Measurements from ENCODE around the gene GPR83. TPM values are rescaled to one million over a fixed set of nuclear protein-coding genes. Genes with fewer than 3 reads are reported as not detected.

The GPR83 gene
- not detected in 2 replicates for total RNA-seq
- polyA plus RNA-seq, result 0.03 and 0.05 TPM in 2 replicates
- polyA plus RNA-seq (2012), result not detected in 2 replicates
- not detected in 2 replicates for polyA minus RNA-seq (ENCODE audit: low replicate concordance)

DNA sequence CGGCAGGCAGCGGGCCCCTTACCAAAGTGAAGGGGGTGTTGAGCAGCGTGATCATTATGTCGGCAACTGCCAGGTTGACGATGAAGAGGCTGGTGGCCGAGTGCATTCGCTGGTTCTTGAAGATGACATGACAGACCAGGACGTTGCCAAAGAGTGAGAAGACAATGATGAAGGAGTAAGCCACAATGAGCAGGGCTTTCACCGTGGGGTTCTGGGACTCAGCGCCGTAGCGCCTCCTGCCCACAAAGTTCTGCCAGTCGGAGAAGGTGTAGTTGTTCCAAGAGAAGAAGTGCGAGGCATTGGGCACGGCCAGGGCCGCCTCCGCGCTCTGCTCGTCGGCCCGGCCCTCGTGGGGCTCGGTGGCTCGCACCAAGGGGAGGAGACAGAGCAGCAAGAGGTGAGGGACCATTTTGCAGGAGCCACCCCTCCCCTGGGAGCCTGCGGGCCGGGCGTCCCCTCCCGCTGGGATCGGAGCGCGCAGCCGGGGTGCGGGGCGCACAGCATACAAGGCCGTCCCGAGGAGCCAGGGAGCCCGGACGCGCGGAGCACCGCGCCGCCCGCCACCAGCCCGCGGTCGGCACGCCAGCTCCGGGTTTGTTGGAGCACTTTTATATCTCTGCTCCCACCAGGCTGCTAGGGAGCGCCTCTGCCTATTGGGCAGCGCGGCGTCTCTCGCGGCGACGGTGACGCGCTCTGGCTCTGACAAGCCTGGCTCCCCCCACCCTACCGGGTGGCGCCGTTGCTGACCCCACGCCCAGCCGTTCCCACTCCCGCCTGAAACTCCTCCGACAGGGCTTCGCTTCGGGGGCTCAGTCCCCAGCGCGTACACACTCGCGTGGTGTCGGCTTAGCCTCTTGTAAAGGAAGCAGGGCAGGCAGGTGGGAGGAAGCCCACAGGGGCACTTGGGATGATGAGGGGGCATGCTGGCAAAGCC is at the start of gene GPR83:
TSS of gene GPR83 (minus strand) at position 581 of the 934 bp plus-strand sequence. CDS start at position 409, 172 bp downstream.
- H3K9ac ChIP-seq (ENCODE audit: insufficient read depth, low read length), result no peak within 1 kb of the TSS
- no peaks in the 10 kb centered on the region for H3K9me3 ChIP-seq (ENCODE audit: control insufficient read depth, insufficient read depth, low read depth, low read length)
- H3K79me2 ChIP-seq (ENCODE audit: control insufficient read depth, insufficient read depth, low read length), result no peaks in the 10 kb centered on the region
- peak within 1 kb of the TSS; percentile 25 to 52 (median 43) for H3K4me3 ChIP-seq (replicated peaks in 1 of 4; ENCODE audit: control extremely low read depth in 1 of 4, insufficient read depth in 1 of 4, low read depth in 3 of 4, low read length in 4 of 4)
- H3K27me3 ChIP-seq (ENCODE audit: control insufficient read depth, insufficient read depth, low read length), result peaks cover 32% of the 10 kb centered on the region
- TF ChIP-seq CTCF (conservative IDR thresholded peaks at IDR 0.05 in 1 of 2, IDR thresholded peaks at IDR 0.05 in 1 of 2; ENCODE audit: low read depth in 1 of 2, low read length in 2 of 2), result no peak
- TF ChIP-seq EZH2 (IDR thresholded peaks at IDR 0.05; ENCODE audit: low read length, missing control alignments), result no peak
- no peaks in the 10 kb centered on the region for H3K36me3 ChIP-seq (ENCODE audit: control insufficient read depth, insufficient read depth, low read length)
- peak in 1 of 2 donors; percentile 43 for DNase-seq (ENCODE audit: low read depth in 2 of 2)
- H3K4me1 ChIP-seq (ENCODE audit: control insufficient read depth, extremely low read depth, insufficient read depth, low read length), result no peaks in the 10 kb centered on the region
- no peak within 1 kb of the TSS for H3K27ac ChIP-seq (ENCODE audit: insufficient read depth, low read length)
- H2AFZ ChIP-seq (ENCODE audit: low read length), result peak within 1 kb of the TSS; percentile 33
- no peaks in the 10 kb centered on the region for H4K20me1 ChIP-seq (ENCODE audit: control insufficient read depth, extremely low read depth, insufficient read depth, low read length)
- H3K4me2 ChIP-seq (ENCODE audit: extremely low read depth, insufficient read depth, low read length), result peak within 1 kb of the TSS; percentile 76

DNA sequence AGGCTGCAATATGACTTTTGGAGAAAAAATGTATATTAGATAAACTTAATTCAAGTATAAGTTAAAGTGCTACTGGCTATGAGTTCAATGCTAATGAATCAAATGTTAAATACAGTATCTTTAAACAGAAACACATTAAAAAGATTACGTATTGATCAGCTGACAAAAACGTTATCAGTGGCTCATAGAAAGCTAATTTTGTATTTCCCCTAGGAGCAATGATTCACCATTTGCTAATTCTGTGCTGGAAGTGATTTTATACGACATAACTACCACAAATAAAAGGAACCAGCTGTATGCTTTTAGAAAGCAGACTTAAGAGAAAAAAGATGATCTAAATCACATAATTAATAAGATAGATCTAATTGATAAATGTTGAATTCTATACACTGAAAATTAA is 48.8 kb upstream of the GPR83 start:
- H3K27ac ChIP-seq (ENCODE audit: insufficient read depth, low read length), result peak overlapping the region; percentile 44
- no peak overlapping the region for H3K4me3 ChIP-seq (replicated peaks in 1 of 4; ENCODE audit: control extremely low read depth in 1 of 4, insufficient read depth in 1 of 4, low read depth in 3 of 4, low read length in 4 of 4)

More for the DNA sequence above, 48.8 kb upstream of the GPR83 start:
- Histone ChIP-seq H3K9me3 (ENCODE audit: control insufficient read depth, insufficient read depth, low read depth, low read length) (no peaks in the 10 kb centered on the region), H3K36me3 (ENCODE audit: control insufficient read depth, insufficient read depth, low read length) (no peaks in the 10 kb centered on the region), H4K20me1 (ENCODE audit: control insufficient read depth, extremely low read depth, insufficient read depth, low read length) (no peaks in the 10 kb centered on the region), H3K4me1 (ENCODE audit: control insufficient read depth, extremely low read depth, insufficient read depth, low read length) (peaks cover 9% of the 10 kb centered on the region), H2AFZ (ENCODE audit: low read length) (no peak overlapping the region), H3K79me2 (ENCODE audit: control insufficient read depth, insufficient read depth, low read length) (no peaks in the 10 kb centered on the region), H3K9ac (ENCODE audit: insufficient read depth, low read length) (no peak overlapping the region), H3K4me2 (ENCODE audit: extremely low read depth, insufficient read depth, low read length) (peak overlapping the region; percentile 40), H3K27me3 (ENCODE audit: control insufficient read depth, insufficient read depth, low read length) (no peaks in the 10 kb centered on the region)
- TF ChIP-seq EZH2 (IDR thresholded peaks at IDR 0.05; ENCODE audit: low read length, missing control alignments) (no peak), CTCF (conservative IDR thresholded peaks at IDR 0.05 in 1 of 2, IDR thresholded peaks at IDR 0.05 in 1 of 2; ENCODE audit: low read depth in 1 of 2, low read length in 2 of 2) (no peak)
- peak; percentile 12 to 27 for DNase-seq (ENCODE audit: low read depth in 2 of 2)

Measured in fibroblast of lung (primary cell).